Fibroblast of the aortic adventitia (primary cell): Measurements from ENCODE around the gene ZBTB12. TPM values are rescaled to one million over a fixed set of nuclear protein-coding genes. Genes with fewer than 3 reads are reported as not detected.

Experiments used
- DNase-seq: peaks from one replicate; pipeline ENCODE4 v3.0.0-alpha.2; 2010; ENCODE audit warnings: low read depth
- H3K4me3 ChIP-seq: 2 replicates; pipeline ENCODE4 v1.5.1; 2011; ENCODE audit warnings: low read depth, mild to moderate bottlenecking, control low read depth, low read length, moderate library complexity
- CTCF ChIP-seq: IDR thresholded peaks from 2 replicates; pipeline ENCODE4 v1.5.1; 2011; ENCODE audit warnings: mild to moderate bottlenecking, low read length, control low read depth, inconsistent platforms; ENCODE audit not compliant: insufficient read depth
- total RNA-seq: library from RNA; depleted of rRNA; stranded (reverse); fragments of >200 nt; gene quantifications from 2 replicates; pipeline ENCODE4 v1.2.3, GENCODE V29; 2012; ENCODE audit warnings: low replicate concordance

ZBTB12 gene
- total RNA-seq, 1 donor: 3.3 TPM

- no peak overlapping the region for H3K4me3 ChIP-seq
- TF ChIP-seq CTCF: no peak
- no peak for DNase-seq
Observed at GRCh38 chr6:31887173-31888007, 14.5 kb downstream of the ZBTB12 start.

GRCh38 chr6:31886541-31886991 is 15.3 kb downstream of the ZBTB12 start:
- H3K4me3 ChIP-seq: no peak overlapping the region
- no peak for DNase-seq
- TF ChIP-seq CTCF: no peak

GRCh38 chr6:31884528-31885035 is 17.3 kb downstream of the ZBTB12 start:
- no peak for DNase-seq
- H3K4me3 ChIP-seq: no peak overlapping the region
- TF ChIP-seq CTCF: no peak

GRCh38 chr6:31883676-31884075 is 18.2 kb downstream of the ZBTB12 start:
- TF ChIP-seq CTCF: no peak

GRCh38 chr6:31882344-31882743 is 19.5 kb downstream of the ZBTB12 start:
- no peak overlapping the region for H3K4me3 ChIP-seq
- no peak for TF ChIP-seq CTCF
- DNase-seq: no peak

More at GRCh38 chr6:31883676-31884075, 18.2 kb downstream of the ZBTB12 start:
- DNase-seq: no peak
- no peak overlapping the region for H3K4me3 ChIP-seq

- DNase-seq: no peak
- no peak for TF ChIP-seq CTCF
- no peak overlapping the region for H3K4me3 ChIP-seq
Observed at GRCh38 chr6:31881136-31881859, 20.6 kb downstream of the ZBTB12 start.
